CD4-positive, alpha-beta T cell treated with Interleukin-10 for 1 hour (primary cell): Measurements from ENCODE around the gene MRPL19.
"Not testable (repeated sequence)": the region's sequence is repeated elsewhere in the genome, so short reads cannot be mapped to it uniquely, and the experiment has no call there.

ENCODE experiments used
- DNase-seq: peaks from one replicate; pipeline ENCODE4 v3.0.0-alpha.2; 2020

MRPL19 gene

GRCh38 chr2:75675908-75676307 lies 29.3 kb downstream of the MRPL19 start:
- no peak for DNase-seq

GRCh38 chr2:75676464-75676863 lies 29.9 kb downstream of the MRPL19 start:
- no peak for DNase-seq

- DNase-seq, result no peak
These were observed 33.0 kb downstream of the MRPL19 start for GRCh38 chr2:75679556-75679955.

- DNase-seq, result no peak
These were observed 33.8 kb downstream of the MRPL19 start for GRCh38 chr2:75680402-75680801.

- not testable (repeated sequence) for DNase-seq
These were observed 36.8 kb downstream of the MRPL19 start for GRCh38 chr2:75683430-75683829.

GRCh38 chr2:75688196-75688595 lies 41.6 kb downstream of the MRPL19 start:
- no peak for DNase-seq

GRCh38 chr2:75698918-75699317 lies 52.3 kb downstream of the MRPL19 start:
- no peak for DNase-seq

GRCh38 chr2:75702593-75702992 lies 56.0 kb downstream of the MRPL19 start:
- DNase-seq, result no peak

GRCh38 chr2:75703589-75704287 lies 57.2 kb downstream of the MRPL19 start:
- DNase-seq, result no peak

- no peak for DNase-seq
These were observed 59.3 kb downstream of the MRPL19 start for GRCh38 chr2:75705921-75706320.

- DNase-seq, result no peak
These were observed 61.3 kb downstream of the MRPL19 start for GRCh38 chr2:75707901-75708300.

GRCh38 chr2:75709297-75709696 lies 62.7 kb downstream of the MRPL19 start:
- no peak for DNase-seq

- DNase-seq, result no peak
These were observed 63.6 kb downstream of the MRPL19 start for GRCh38 chr2:75710220-75710576.

- DNase-seq, result peak; percentile 88
These were observed 64.1 kb downstream of the MRPL19 start, which contains the start of gene GCFC2 for GRCh38 chr2:75710577-75711253. GCFC2 (minus strand) TSS chr2:75710915; CDS start chr2:75710855, 60 bp downstream.

GRCh38 chr2:75711590-75711989 lies 65.0 kb downstream of the MRPL19 start:
- not testable (repeated sequence) for DNase-seq

- DNase-seq, result no peak
These were observed 69.8 kb downstream of the MRPL19 start for GRCh38 chr2:75716406-75716805.

- DNase-seq, result no peak
These were observed 73.0 kb downstream of the MRPL19 start for GRCh38 chr2:75719616-75720015.

- no peak for DNase-seq
These were observed 73.9 kb downstream of the MRPL19 start for GRCh38 chr2:75720525-75720924.

- no peak for DNase-seq
These were observed 76.1 kb downstream of the MRPL19 start for GRCh38 chr2:75722687-75723086.

GRCh38 chr2:75728614-75729419 lies 82.2 kb downstream of the MRPL19 start:
- no peak for DNase-seq

GRCh38 chr2:75729861-75730260 lies 83.3 kb downstream of the MRPL19 start:
- no peak for DNase-seq

GRCh38 chr2:75736276-75736675 lies 89.7 kb downstream of the MRPL19 start:
- no peak for DNase-seq

- DNase-seq, result no peak
These were observed 91.4 kb downstream of the MRPL19 start for GRCh38 chr2:75737961-75738360.
